Endothelial cell of umbilical vein (primary cell): ENCODE results near the gene BPIFB3. TPM values are rescaled to one million over a fixed set of nuclear protein-coding genes. Genes with fewer than 3 reads are reported as not detected.

Experiments used
- BruUV-seq: library from RNA; stranded (reverse); fragments of 400-500 nt; replicated peaks from 2 replicates; lab custom pipeline; 2021; lab: Mats Ljungman, UMichigan
- CTCF ChIA-PET: fragments of 300-600, 350-600 bp; sonication (Branson Sonifier 250); formaldehyde crosslinking; loops from one replicate; lab custom pipeline; 2021; ENCODE audit warnings: antibody characterized with exemption, inconsistent platforms; lab: Charles Lee
- POLR2A ChIA-PET: fragments of 300-600, 350-600 bp; sonication (Branson Sonifier 250); formaldehyde crosslinking; loops from one replicate; lab custom pipeline; 2021; ENCODE audit warnings: antibody characterized with exemption, inconsistent platforms; lab: Charles Lee
- DNase-seq: peaks from one replicate; pipeline ENCODE4 v3.0.0-alpha.2; 2011; ENCODE audit warnings: low read depth, low spot score
- FAIRE-seq: peaks from 2 replicates; lab custom pipeline; 2011; peaks lifted over from hg19 to GRCh38; lab: Jason Lieb, UNC
- H2AFZ ChIP-seq: 2 replicates; pipeline ENCODE4 v1.6.0; 2012; ENCODE audit warnings: low read depth, low read length, control low read depth, inconsistent platforms
- H3K27ac ChIP-seq: 2 replicates; pipeline ENCODE4 v1.5.1; 2011; ENCODE audit warnings: low read depth, mild to moderate bottlenecking, control low read depth, low read length, moderate library complexity; ENCODE audit not compliant: insufficient read depth
- H3K27me3 ChIP-seq, 2 experiments: 2 replicates each; pipeline versions ENCODE4 v1.6.0 to v1.6.1; 2011; ENCODE audit warnings: low read length in 2 of 2, mixed read lengths in 1 of 2; ENCODE audit not compliant: control insufficient read depth in 2 of 2, insufficient read depth in 2 of 2
- H3K36me3 ChIP-seq, 2 experiments: 2 replicates in 1 of 2; 3 replicates in 1 of 2; pipeline ENCODE4 v1.5.1; 2011; ENCODE audit warnings: low read length in 2 of 2, mild to moderate bottlenecking in 1 of 2, moderate library complexity in 1 of 2; ENCODE audit not compliant: control insufficient read depth in 2 of 2, insufficient read depth in 2 of 2; ENCODE audit errors: extremely low read depth in 1 of 2
- H3K4me1 ChIP-seq: 3 replicates; pipeline ENCODE4 v1.5.1; 2011; ENCODE audit warnings: mild to moderate bottlenecking, low read length; ENCODE audit not compliant: control insufficient read depth, insufficient read depth; ENCODE audit errors: extremely low read depth
- H3K4me2 ChIP-seq: 2 replicates; pipeline ENCODE4 v1.6.1; 2011; ENCODE audit warnings: low read length, control low read depth, mixed read lengths; ENCODE audit not compliant: insufficient read depth
- H3K4me3 ChIP-seq, 3 experiments: fragments of 200-600 bp in 1 of 3; sonication (generic), shearing (Covaris generic) in 1 of 3; replicated peaks in 1 of 3; 2 replicates each; pipeline ENCODE4 v1.5.1; 2011 to 2016; ENCODE audit warnings: control low read depth in 3 of 3, low read length in 3 of 3, mild to moderate bottlenecking in 2 of 3, inconsistent platforms in 1 of 3, low read depth in 1 of 3, moderate library complexity in 1 of 3; ENCODE audit not compliant: insufficient read depth in 1 of 3
- H3K79me2 ChIP-seq: 2 replicates; pipeline ENCODE4 v1.6.0; 2012; ENCODE audit warnings: low read length, inconsistent platforms; ENCODE audit not compliant: control insufficient read depth, insufficient read depth
- H3K9ac ChIP-seq: replicated peaks from 2 replicates; pipeline ENCODE3; 2011; ENCODE audit warnings: low read length, control low read depth; ENCODE audit not compliant: insufficient read depth; ENCODE audit errors: extremely low read depth
- H3K9me1 ChIP-seq: replicated peaks from 3 replicates; pipeline ENCODE4 v1.6.0; 2011; ENCODE audit warnings: mild to moderate bottlenecking, low read length; ENCODE audit not compliant: control insufficient read depth, insufficient read depth; ENCODE audit errors: extremely low read depth
- H3K9me3 ChIP-seq: replicated peaks from 2 replicates; pipeline ENCODE4 v1.5.1; 2012; ENCODE audit warnings: low read length, inconsistent platforms; ENCODE audit not compliant: control insufficient read depth, insufficient read depth
- H4K20me1 ChIP-seq: replicated peaks from 2 replicates; pipeline ENCODE3; 2011; ENCODE audit warnings: mild to moderate bottlenecking, low read length; ENCODE audit not compliant: control insufficient read depth, insufficient read depth; ENCODE audit errors: extremely low read depth
- CTCF ChIP-seq, 2 donors: IDR thresholded peaks; 1 replicate in 1 of 2; 2 replicates in 1 of 2; pipeline ENCODE4 v1.5.1; 2011; ENCODE audit warnings: low read length in 2 of 2, mild to moderate bottlenecking in 2 of 2, moderate library complexity in 2 of 2, control low read depth in 1 of 2, inconsistent platforms in 1 of 2, low read depth in 1 of 2; ENCODE audit not compliant: insufficient read depth in 1 of 2; ENCODE audit errors: extremely low read depth in 1 of 2
- EZH2 ChIP-seq: IDR thresholded peaks from 2 replicates; pipeline ENCODE4 v1.6.1; 2012; ENCODE audit warnings: borderline replicate concordance, low read depth, mild to moderate bottlenecking, moderate library complexity, low read length, inconsistent platforms; ENCODE audit not compliant: severe bottlenecking
- FOS ChIP-seq: IDR thresholded peaks from 2 replicates; pipeline ENCODE4 v1.6.1; 2011; ENCODE audit warnings: mild to moderate bottlenecking, low read length, moderate library complexity, borderline replicate concordance; ENCODE audit not compliant: insufficient read depth
- GATA2 ChIP-seq: IDR thresholded peaks from 2 replicates; pipeline ENCODE4 v1.7.0; 2011; ENCODE audit warnings: low read depth, mild to moderate bottlenecking, moderate library complexity, mixed read lengths, low read length; ENCODE audit not compliant: insufficient read length, insufficient read depth
- JUN ChIP-seq: IDR thresholded peaks from 2 replicates; pipeline ENCODE4 v1.6.1; 2011; ENCODE audit warnings: borderline replicate concordance, low read depth; ENCODE audit not compliant: insufficient read length, insufficient read depth
- MAX ChIP-seq: IDR thresholded peaks from 2 replicates; pipeline ENCODE4 v1.6.1; 2011; ENCODE audit not compliant: insufficient read depth, insufficient read length
- MYC ChIP-seq: IDR thresholded peaks from one replicate; pipeline ENCODE4 v1.6.1; 2011; ENCODE audit warnings: mild to moderate bottlenecking, low read depth, low read length
- POLR2A ChIP-seq: IDR thresholded peaks from 2 replicates; pipeline ENCODE4 v1.6.1; 2012; ENCODE audit warnings: low read depth, mild to moderate bottlenecking, control low read depth, low read length
- POLR2AphosphoS5 ChIP-seq: IDR thresholded peaks from 2 replicates; pipeline ENCODE4 v1.6.1; 2012; ENCODE audit warnings: low read depth, mild to moderate bottlenecking, control low read depth, low read length, moderate library complexity; ENCODE audit not compliant: insufficient read depth
- dilution Hi-C: fragments of 300-500 bp; cut with MboI; formaldehyde crosslinking; loops from one replicate; pipeline ENCODE4 v1.15.0; 2019; ENCODE audit warnings: low sequenced_read_pairs; ENCODE audit not compliant: extremely low pct_ligation_motif_present
- intact Hi-C: fragments of 100-400 bp; cut with micrococcal nuclease; formaldehyde crosslinking; loops from one replicate; pipeline ENCODE4 v1.10.0; 2022
- polyA plus RNA-seq, 4 experiments: library from polyadenylated mRNA; depleted of rRNA in 3 of 4; stranded (reverse) in 3 of 4; unstranded in 1 of 4; fragments of >200 nt; gene quantifications; 2 replicates each; pipeline versions ENCODE4 v1.2.1 to v1.2.3, GENCODE V29; 2011 to 2012; ENCODE audit warnings: missing spikeins in 1 of 4
- total RNA-seq: library from RNA; stranded (reverse); gene quantifications from 2 replicates; pipeline ENCODE4 v1.2.3, GENCODE V29; 2021

The BPIFB3 gene
- total and polyA plus RNA-seq, 2 donors (not counting 3 experiments of a cell fraction or from before 2014, with no cell fraction given) = not detected

- TF ChIP-seq FOS (no peak), GATA2 (no peak), MYC (no peak), EZH2 (no peak), POLR2AphosphoS5 (no peak), CTCF (IDR thresholded peaks at IDR 0.05; ENCODE audit: extremely low read depth in 1 of 2, insufficient read depth in 1 of 2, low read depth in 1 of 2, low read length in 2 of 2) (no peak), JUN (no peak), POLR2A (no peak), MAX (no peak)
- H3K27ac ChIP-seq = no peak within 1 kb of the TSS
- H3K79me2 ChIP-seq = no peaks in the 10 kb centered on the region
- no peak within 1 kb of the TSS for H3K4me2 ChIP-seq
- H2AFZ ChIP-seq = no peak within 1 kb of the TSS
- ChIA-PET CTCF (interaction anchor here (0.9 kb wide), 1 partner anchor 10 kb away, joined by 3 read pairs; no protein-coding TSS in a partner anchor), POLR2A (no interaction called here)
- dilution Hi-C loops = no loop called here
- no peaks in the 10 kb centered on the region for H3K9me3 ChIP-seq
- H3K36me3 ChIP-seq = no peaks in the 10 kb centered on the region
- H3K27me3 ChIP-seq = no peaks in the 10 kb centered on the region
- BruUV-seq = no TSS peak
- H3K9me1 ChIP-seq = no peaks in the 10 kb centered on the region
- no peak within 1 kb of the TSS for H3K9ac ChIP-seq
- no peaks in the 10 kb centered on the region for H3K4me1 ChIP-seq
- DNase-seq (no peak), FAIRE-seq (no peak)
- intact Hi-C loops = loop anchor here (5.0 kb wide), 1 partner anchor 215 kb away; no protein-coding TSS in a partner anchor
- H4K20me1 ChIP-seq = no peaks in the 10 kb centered on the region
- no peak within 1 kb of the TSS for H3K4me3 ChIP-seq
Observed at GRCh38 chr20:33007376-33008335, 46.0 kb upstream of the BPIFB3 start, which contains the start of gene BPIFB2. TSS of gene BPIFB2 (plus strand) at chr20:33007704. CDS start at chr20:33008575, 871 bp downstream.
